HG02938 (cell line): ENCODE results near the gene ZNF646.

Experiments
- ATAC-seq: cut with Tn5 transposase; IDR thresholded peaks from one replicate; pipeline ENCODE4 v1.9.1; 2021; ENCODE audit warnings: mild to moderate bottlenecking, moderate library complexity; ENCODE audit not compliant: unreplicated experiment

ZNF646 gene

DNA sequence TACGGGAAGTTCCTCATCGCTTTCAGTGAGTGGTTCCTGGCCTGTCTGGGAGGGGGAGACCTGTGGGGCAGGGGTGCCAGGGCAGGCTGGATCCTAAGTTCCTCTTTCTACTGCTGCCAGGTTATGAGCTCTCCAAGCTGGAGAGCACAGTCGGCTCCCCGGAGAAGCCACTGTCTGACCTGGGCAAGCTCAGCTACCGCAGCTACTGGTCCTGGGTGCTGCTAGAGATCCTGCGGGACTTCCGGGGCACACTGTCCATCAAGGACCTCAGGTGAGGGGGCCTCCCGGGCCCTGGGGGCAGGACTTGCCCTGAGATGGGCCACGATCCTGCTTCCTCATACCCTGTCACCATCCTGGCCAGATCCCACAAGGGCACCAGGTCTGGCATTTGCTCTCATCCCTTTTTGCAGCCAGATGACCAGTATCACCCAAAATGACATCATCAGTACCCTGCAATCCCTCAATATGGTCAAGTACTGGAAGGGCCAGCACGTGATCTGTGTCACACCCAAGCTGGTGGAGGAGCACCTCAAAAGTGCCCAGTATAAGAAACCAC, 56.2 kb downstream of the ZNF646 start:
- ATAC-seq: no peak

DNA sequence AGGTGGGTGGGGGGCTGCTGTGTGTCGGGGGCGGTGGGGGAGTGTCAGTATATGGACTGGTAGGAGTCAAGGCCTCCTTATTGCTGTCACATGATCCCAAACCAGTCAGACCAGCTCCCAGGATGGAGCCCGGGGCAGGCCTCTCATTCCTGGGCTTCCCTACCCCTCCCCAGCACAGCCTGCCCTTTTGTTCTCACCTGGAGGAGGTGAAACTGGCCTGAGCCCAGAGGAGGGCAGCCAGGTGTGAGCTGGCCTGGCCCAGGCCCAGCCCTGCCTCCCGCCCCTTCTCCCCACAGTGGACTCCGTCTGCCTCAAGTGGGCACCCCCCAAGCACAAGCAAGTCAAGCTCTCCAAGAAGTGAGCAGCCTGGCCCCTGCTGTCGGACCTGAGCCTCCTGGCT, 56.7 kb downstream of the ZNF646 start:
- no peak for ATAC-seq

DNA sequence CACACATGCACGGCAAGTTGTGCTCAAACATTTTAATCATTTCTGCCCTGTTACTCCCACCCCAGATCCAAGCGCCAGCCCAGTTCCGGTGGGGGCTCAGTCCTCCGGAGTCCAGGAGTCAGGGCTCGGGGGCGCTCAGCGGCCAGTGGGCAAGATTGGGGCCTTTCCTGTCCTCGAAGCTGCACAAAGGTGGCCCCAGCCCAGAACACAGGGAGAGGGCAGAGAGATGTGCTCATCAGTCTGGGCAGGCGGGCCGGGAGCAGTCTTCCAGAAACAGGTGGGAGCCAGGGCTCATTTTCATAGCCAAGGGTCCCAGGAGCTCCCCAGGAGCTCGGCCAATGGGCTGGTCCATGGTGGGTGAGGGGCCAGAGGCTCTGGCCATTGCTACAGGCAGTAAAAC, 57.2 kb downstream of the ZNF646 start:
- ATAC-seq: no peak

DNA sequence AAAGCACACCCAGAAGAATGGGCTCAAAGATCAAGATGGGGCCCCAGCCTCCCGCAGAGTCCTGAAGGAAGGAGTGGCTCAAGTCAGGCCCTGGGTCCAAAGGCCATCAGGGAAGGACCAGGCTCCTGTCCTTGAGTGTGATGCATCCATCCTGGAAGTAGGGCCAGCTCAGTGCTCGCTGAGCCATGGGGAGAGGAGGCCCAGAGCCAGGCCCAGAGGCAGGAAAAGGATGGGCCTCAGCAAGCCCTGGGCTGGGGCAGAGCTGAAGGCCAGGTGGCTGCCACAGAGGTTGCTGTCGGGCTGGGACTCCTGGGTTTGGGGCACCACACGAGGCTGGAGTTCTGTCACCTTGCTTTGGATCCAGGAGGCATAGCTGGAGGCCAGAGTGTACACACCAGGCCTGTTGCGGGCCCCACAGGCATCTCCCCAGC, 57.6 kb downstream of the ZNF646 start:
- no peak for ATAC-seq

DNA sequence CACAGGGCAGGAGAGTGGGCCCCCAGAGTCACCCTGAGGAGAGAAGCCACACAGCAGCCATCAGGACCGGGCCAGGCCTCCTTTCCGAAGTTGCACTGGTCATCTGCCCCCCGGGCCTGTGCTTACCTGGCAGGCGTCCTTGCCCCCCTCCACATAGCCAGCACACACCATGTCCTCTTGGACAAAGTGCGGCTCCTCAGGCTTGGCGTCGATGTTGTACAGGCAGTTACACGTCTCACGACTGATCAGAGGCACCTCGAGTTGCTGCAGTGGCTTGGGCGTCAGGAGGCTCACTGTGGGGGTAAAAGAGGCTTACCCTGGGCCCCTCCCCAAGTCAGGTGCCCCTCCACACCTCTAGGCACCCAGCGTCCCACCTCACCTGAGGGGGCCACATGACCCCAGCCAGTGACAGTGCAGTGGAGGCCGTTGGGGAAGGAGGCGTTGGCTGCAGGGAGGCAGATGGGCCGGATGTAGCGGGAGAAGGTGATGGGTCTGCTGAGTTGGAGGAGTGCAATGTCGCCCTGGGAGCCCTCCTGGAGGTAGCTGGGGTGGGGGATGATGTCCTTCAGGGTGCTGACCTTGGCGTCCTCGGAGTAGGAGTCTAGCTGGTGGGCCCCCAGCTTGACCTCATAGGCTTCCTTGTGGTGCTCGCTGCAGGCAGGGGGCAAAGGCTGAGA, 58.2 kb downstream of the ZNF646 start:
- ATAC-seq: no peak

DNA sequence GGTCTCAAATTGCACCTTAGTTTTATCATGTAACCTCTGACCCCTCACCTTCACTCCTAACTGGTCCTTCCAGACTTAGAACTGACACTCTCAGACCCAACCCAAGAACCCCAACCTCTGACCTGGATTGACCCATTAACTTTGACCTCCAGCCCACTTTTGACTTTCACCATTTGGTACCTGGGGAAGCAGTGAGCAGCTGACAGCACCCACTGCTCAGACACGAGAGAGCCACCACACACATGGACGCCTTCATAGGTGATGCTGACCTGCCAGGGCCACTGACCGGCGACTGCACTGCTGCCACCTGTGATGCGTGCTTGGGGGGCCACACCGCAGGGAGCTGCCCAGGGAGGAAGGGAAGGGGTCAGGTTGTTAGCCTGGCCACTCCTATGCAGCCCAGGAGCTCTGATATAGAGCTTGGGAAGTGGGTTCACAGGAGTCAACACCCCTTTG, 58.9 kb downstream of the ZNF646 start:
- ATAC-seq: no peak
